ENCODE results near the gene UGT1A4.

The UGT1A4 gene

DNA sequence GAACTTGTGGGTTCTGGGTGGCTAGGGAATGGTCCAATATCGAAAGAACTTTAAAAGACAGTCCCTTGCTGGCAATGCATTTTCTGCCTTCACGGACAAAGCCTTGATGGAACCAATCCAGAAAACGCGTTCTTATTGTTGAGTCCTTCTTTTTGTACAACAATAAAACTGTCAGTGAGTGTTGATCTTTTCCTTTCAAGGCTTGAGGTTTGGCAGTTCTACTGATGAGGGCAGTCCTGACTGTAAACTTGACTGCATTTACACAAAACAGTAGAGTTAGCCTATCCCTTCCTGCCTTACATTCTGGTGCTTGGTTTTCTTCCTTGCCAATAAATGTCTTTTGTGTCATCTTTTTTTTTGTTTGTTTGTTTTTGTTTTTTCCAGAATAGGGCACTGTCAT lies 39.3 kb upstream of the UGT1A4 start:
- H3K4me3 ChIP-seq, result no peak overlapping the region
- no peak overlapping the region for H3K27ac ChIP-seq
- no peak for DNase-seq (ENCODE audit: low spot score)
- TF ChIP-seq, protein P1, sequence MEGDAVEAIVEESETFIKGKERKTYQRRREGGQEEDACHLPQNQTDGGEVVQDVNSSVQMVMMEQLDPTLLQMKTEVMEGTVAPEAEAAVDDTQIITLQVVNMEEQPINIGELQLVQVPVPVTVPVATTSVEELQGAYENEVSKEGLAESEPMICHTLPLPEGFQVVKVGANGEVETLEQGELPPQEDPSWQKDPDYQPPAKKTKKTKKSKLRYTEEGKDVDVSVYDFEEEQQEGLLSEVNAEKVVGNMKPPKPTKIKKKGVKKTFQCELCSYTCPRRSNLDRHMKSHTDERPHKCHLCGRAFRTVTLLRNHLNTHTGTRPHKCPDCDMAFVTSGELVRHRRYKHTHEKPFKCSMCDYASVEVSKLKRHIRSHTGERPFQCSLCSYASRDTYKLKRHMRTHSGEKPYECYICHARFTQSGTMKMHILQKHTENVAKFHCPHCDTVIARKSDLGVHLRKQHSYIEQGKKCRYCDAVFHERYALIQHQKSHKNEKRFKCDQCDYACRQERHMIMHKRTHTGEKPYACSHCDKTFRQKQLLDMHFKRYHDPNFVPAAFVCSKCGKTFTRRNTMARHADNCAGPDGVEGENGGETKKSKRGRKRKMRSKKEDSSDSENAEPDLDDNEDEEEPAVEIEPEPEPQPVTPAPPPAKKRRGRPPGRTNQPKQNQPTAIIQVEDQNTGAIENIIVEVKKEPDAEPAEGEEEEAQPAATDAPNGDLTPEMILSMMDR (IDR thresholded peaks at IDR 0.05), result no peak

DNA sequence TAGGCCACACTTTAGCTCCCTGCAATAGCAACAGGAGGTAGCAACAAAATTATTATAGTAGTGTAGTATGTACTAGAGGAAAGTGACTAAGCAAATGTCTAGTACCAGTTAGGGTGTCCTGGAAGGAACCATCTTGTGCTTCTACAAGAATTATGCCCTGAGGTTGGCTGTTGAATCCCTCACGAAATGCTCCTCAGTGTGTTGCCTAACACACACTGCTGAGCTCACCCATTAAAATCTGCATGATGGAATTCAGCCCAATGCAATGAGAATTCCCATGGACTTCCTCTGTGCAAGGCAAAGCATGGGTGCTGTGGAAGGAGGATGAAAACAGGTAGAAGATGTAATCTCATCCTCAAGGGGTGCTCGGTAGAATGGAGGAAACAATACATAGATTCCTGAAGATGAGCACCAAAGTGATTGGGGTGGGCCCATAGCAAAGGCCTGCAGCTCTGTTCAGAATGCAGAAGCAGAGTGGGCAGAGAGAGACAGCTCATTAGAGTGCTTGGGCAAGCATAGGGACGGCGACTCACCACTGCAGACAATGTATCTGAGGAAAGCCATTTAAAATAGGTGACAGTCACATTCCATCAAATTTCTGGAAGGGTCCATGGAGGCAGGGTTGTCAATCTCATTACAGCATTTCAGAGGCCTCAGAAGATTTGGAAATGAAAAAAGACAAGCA lies 38.0 kb upstream of the UGT1A4 start:
- H3K4me3 ChIP-seq, result no peak overlapping the region
- H3K27ac ChIP-seq, result no peak overlapping the region
- TF ChIP-seq, protein P1 (IDR thresholded peaks at IDR 0.05), result no peak
- no peak for DNase-seq (ENCODE audit: low spot score)

DNA sequence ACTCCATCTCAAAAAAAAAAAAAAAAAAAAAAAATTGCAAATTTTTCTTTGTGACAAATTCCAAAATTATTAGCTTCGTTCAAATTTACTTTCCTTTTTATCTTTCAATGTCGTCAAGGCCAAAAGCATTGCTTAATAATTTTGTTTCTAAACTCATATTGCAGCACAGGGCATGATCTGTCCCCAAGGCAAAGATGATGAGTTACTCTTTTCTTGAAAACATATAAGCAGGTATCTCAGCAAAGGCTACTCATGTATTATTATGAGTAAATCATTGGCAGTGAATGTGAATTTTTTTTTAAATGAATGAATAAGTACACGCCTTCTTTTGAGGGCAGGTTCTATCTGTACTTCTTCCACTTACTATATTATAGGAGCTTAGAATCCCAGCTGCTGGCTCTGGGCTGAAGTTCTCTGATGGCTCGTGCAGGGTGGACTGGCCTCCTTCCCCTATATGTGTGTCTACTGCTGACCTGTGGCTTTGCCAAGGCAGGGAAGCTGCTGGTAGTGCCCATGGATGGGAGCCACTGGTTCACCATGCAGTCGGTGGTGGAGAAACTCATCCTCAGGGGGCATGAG lies 36.9 kb upstream of the UGT1A4 start, which contains the start of gene UGT1A7:
Gene UGT1A7, plus strand, starts transcription at position 381 of the 579 bp plus-strand sequence. Its CDS starts 37 bp downstream, at position 418.
- no peak for DNase-seq (ENCODE audit: low spot score)
- TF ChIP-seq, protein P1 (IDR thresholded peaks at IDR 0.05), result no peak
- Histone ChIP-seq H3K27ac (no peak within 1 kb of the TSS), H3K4me3 (no peak within 1 kb of the TSS)

DNA sequence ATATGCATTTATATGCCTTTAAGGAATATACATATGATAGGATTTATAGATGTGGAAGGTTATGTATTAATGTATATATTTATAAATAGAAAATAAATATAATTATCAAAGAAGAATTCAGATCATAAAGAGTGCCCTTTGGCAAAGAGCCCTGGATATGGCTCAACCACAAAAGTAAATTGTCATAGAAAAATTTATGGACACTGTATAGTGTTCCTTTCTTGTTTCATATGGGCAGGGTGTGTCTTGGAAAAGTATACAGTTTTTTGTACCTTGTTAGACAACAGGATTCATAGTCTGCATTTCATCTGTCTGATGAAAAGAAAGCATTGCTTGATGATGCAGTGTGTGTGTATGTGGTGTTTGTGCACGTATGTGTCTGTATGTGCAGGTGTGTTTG lies 33.9 kb upstream of the UGT1A4 start:
- DNase-seq (ENCODE audit: low spot score), result no peak
- Histone ChIP-seq H3K27ac (no peak overlapping the region), H3K4me3 (no peak overlapping the region)
- TF ChIP-seq, protein P1 (IDR thresholded peaks at IDR 0.05), result no peak

DNA sequence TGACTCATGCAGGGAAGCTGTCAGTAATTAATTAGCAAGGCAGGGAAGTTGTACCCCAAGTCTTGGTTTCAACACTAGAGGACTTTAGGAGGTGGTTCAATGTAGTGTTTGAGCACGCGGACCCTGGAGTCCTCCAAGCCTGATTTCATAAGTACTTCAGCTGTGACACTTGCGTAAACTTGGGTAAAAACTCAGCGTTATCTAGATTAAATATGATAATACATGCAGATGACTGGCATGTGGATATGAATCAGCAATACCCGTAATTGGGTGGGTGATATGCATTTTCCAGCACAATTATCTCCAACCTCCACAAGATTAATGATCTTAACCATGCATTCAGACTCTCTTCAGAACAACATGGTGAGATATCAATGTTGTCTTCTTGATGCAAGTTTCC lies 31.6 kb upstream of the UGT1A4 start:
- H3K4me3 ChIP-seq, result no peak overlapping the region
- TF ChIP-seq, protein P1 (IDR thresholded peaks at IDR 0.05), result no peak
- H3K27ac ChIP-seq, result no peak overlapping the region
- no peak for DNase-seq (ENCODE audit: low spot score)

DNA sequence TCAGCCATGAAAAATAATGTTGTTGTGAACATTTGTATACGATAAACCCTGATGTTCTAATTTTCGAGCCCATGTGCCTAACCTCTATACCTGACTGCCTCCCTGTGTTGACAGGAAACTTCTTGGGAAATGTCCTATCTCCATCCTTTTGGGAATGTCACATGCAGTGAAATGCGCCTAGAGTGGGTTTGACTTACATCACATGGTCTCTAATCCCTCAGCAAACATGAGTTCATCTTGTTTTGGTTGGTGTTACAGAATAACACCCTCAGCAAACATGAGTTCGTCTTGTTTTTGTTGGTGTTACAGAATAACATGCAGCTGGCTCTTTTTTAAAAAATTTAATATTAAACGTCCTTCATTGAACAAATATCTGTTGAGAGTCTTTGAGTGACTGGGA lies 30.2 kb upstream of the UGT1A4 start:
- TF ChIP-seq, protein P1 (IDR thresholded peaks at IDR 0.05), result no peak
- Histone ChIP-seq H3K4me3 (no peak overlapping the region), H3K27ac (no peak overlapping the region)
- no peak for DNase-seq (ENCODE audit: low spot score)

DNA sequence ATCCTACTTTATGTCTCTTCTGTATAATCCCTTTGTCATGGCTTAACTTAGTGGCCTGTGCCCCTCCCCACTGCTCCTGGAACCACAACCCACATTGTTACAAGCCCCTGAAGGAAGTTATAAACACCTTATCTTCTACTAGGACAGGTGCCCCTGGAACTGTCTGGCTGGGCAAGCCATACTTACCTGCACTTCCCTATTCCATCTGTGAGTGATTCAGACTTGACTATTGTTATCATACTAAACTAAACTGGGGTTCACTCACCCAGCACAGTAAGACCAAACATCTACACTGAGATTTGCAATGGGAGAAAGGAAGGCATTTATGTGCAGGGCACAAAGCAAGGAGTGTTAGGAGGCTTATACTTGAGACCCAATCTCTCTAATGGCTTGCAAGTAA lies 29.5 kb upstream of the UGT1A4 start:
- H3K27ac ChIP-seq, result no peak overlapping the region
- no peak for DNase-seq (ENCODE audit: low spot score)
- no peak overlapping the region for H3K4me3 ChIP-seq
- TF ChIP-seq, protein P1 (IDR thresholded peaks at IDR 0.05), result no peak
